ENCODE results near the gene APOF.
"Not testable (repeated sequence)": the region's sequence is repeated elsewhere in the genome, so short reads cannot be mapped to it uniquely, and the experiment has no call there.

APOF gene

GRCh38 chr12:56366948-56367347 is 4.3 kb upstream of the APOF start:
- no peak for DNase-seq

- no peak for DNase-seq
Observed at GRCh38 chr12:56361487-56362129, 1.0 kb downstream of the APOF start.

DNA sequence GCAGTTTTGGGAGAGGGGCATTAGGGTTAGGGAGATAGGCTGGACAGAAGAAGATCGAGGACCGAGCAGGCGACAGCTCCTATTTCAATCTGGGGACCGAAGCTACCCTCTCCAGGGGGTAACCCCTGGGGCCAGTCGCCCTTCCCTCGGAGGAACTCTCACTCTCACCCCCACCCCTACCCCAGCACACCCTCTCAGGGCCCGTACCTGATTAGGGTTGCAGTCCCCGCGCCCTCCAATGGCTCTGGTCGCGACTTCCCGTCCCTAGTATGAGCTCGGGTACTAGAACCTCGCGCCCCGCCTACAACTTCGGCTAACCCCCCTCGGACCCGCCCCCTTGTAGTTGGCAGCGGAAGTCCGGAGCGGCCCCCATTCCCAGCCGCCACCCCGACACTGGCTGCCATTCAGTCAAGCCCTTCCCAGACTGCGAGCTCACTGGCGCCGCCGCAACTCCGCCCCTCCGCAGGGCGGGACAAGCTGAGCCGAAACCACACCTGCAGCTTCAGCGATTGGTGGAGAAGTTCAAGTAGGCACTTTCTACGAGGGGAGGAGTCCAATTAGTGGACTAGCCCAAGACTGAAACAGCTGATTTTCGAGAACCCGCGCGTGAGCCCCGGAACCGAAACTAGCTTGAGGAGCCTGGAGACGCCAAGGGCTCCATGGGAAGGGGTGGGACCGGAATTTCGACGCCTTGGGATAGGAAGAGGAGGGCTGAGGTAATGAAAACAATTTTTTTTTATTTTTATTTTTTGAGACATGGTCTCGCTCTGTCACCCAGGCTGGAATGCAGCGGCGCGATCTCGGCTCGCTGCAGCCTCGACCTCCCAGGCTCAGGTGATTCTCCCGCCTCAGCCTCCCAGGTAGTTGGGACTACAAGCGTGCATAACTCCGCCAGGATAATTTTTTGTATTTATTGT is 2.5 kb downstream of the APOF start, which contains the start of gene STAT2:
STAT2 (minus strand) TSS at position 257 of the 917 bp plus-strand sequence. CDS start 3,536 bp downstream, outside the sequence.
- DNase-seq: peak; percentile 98 to 99

DNA sequence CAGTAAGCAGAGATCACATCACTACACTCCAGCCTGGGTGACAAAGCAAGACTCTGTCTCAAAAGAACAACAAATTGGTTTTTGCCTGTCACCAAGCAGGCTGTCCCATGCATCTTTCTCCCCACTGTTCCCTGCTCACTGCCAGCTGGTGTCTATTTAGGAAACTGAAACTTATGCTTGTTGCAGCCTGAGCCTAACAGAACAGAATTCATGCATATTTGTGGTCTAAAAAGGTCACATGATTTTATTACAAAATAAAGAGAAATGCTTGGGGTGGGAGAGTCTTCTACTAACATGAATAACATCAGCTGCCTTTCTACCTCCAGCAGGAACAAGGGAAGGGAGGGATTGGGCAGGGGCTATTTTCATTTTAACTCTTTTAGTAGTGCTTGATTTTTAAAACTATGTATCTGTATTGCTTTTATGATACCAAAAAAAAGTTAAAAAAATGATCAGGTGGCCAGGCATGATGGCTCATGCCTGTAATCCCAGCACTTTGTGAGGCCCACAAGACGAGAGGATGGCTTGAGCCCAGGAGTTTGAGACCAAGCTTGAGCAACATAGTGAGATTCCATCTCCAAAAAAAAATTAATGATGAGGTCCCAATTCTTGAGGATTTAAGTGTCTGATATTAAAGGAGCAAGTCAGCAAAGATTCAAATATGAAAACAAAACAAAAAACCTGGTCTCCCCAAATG is 3.7 kb downstream of the APOF start:
- DNase-seq: no peak

DNA sequence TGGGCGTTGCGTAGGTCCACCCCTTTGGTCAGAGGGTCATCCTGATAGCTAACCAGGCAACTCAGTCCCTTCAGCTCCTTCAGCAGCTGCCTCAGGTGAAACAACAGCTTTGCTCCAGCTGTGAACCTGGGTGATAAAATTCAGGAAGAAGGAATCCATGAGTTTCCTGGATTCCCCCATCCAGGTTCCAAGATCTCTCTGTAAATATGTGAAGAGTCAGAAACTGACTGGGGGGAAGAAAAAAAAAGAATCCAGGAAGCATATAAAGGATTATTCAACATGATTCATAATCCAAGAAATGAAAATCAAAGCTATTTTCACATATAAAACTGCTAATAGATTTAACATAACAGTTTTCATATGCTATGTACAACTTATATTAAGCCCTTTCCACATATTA is 11.3 kb downstream of the APOF start:
- no peak for DNase-seq

DNA sequence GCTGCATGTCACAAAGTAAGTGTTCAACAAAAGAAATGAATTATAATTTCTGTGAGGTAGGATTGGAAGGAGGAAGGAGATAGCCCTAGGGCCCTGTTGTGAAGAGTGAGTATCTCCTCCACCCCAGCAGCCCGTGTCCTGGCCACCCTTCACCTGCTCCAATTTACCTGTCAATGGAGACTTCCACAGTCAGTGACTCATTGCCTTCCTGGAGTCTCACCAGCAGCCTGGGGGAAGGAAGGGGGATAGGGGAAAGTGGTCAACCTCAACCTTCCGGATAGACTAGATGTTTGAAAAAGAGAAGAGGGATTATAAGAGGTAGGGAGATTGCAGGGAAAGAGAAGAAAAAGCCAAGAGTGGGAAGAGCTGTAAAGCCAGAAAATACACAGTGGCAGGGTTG is 12.0 kb downstream of the APOF start:
- no peak for DNase-seq

DNA sequence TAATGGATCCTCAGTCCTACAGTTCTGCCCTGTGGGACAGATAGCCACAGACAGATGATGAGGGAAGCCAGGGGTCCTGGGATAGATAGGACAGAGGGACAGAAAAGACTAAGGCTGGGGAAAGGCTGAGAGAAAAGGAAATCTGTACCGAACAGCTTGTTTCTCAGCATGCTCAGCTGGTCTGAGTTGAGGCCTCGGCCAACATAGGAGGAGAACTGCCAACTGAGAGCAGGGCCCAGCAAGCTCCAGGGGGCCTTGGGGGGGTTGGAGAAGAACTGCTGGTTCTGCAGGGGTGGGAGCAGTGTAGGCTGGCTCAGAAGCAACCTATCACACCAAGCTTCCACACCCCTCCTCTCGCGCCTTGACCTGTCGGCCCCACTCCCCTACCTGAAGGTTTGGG is 13.9 kb downstream of the APOF start:
- no peak for DNase-seq

GRCh38 chr12:56347255-56347654 is 15.4 kb downstream of the APOF start:
- not testable (repeated sequence) for DNase-seq

DNA sequence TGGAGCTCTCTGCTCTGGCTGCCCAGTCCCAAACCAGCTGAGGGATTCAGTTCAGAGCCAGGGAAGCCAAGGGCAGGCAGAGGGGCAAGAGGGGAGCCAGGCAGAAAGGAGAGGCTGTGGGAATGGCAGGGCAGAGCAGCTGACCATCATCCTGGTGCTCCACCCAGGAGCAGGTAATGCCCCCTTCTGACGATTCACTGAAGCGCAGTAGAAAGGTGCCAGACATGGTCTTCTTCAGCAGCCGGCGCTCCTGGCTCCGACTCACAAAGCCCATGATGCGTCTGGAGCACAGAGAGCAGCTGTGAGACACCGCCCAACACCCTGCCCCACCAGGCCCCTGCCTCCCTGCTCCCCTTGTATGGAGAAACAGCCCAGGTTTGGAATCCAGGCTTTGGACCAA is 16.0 kb downstream of the APOF start:
- no peak for DNase-seq

GRCh38 chr12:56342290-56342689 is 20.4 kb downstream of the APOF start:
- not testable (repeated sequence) for DNase-seq

DNA sequence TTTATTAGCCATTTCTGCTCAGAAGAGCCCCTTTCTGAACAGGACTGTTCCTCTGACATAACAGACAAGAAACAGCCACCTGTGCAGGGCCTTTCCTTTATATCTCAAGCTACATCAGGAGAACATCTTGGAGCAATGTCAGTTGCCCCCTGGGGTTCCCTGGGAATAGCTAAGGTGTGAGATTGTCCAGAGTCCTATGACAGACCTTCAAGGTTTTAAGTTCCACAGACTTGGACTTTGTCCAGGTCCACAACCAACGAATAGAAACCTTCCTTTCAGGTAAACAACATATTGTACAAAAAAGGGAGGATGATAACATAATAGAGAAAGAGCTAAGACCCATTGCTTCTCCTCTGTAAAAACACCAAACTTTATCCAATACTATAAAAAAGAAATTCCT is 21.0 kb downstream of the APOF start:
- no peak for DNase-seq

GRCh38 chr12:56339158-56339422 is 23.6 kb downstream of the APOF start:
- DNase-seq: no peak

GRCh38 chr12:56338308-56339157 is 24.1 kb downstream of the APOF start, which contains the start of gene IL23A:
TSS of gene IL23A (plus strand) at chr12:56338884. CDS start at chr12:56339045, 161 bp downstream.
- peak; percentile 88 to 89 for DNase-seq

GRCh38 chr12:56337753-56338251 is 24.9 kb downstream of the APOF start:
- no peak for DNase-seq

- no peak for DNase-seq
Observed at GRCh38 chr12:56336361-56337167, 26.1 kb downstream of the APOF start.

DNA sequence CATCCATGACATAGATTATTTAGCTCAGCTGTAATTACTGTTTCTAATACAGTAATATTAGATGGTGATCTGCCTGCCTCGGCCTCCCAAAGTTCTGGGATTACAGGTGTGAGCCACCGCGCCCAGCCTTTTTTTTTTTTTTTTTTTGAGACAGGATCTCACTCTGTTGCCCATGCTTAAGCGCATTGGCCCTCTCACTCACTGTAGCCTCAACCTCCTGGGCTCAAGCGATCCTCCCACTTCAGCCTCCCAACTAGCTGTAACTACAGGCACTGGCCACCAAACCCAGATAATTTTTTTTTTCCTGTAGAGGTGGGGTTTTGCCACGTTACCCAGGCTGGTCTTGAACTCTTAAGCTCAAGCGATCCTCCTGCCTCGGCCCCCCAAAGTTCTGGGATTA is 27.1 kb downstream of the APOF start:
- not testable (repeated sequence) for DNase-seq

GRCh38 chr12:56334490-56334793 is 28.2 kb downstream of the APOF start:
- no peak for DNase-seq

GRCh38 chr12:56333679-56334489 is 28.8 kb downstream of the APOF start, which contains the start of gene PAN2:
TSS of gene PAN2 (minus strand) at chr12:56334000. CDS start at chr12:56333094, 906 bp downstream.
- peak; percentile 91 to 92 for DNase-seq

GRCh38 chr12:56333197-56333678 is 29.4 kb downstream of the APOF start:
- DNase-seq: no peak

- DNase-seq: no peak
Observed at GRCh38 chr12:56332512-56333196, 30.0 kb downstream of the APOF start.

Measured in activated CD4-positive, alpha-beta T cell treated with anti-CD3 and anti-CD28 coated beads for 4 hours (primary cell).